GM19351 (cell line): ENCODE results near the gene ORC5.

ENCODE experiments used
- ATAC-seq: cut with Tn5 transposase; IDR thresholded peaks from one replicate; pipeline ENCODE4 v1.9.1; 2021; ENCODE audit warnings: mild to moderate bottlenecking, moderate library complexity; ENCODE audit not compliant: unreplicated experiment

ORC5 gene

DNA sequence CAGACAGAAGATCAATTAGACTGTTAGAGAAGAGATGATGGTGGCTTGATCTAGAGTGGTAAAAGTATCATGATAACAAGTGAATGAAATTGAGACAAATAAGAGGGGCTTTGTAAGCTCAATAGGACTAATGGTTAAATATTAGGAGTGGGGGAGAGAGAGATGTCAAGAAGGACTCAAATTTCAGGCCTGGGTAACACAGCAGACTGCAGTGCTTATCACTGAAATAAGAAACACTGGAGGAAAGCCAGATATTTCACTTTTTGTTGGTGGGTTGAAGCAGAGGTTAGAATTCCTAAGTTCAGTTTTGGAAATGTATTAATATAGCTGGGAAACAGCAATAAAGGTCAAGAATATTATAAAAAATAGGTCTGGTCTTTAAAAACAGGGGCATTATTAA lies 74.6 kb downstream of the ORC5 start:
- no peak for ATAC-seq

DNA sequence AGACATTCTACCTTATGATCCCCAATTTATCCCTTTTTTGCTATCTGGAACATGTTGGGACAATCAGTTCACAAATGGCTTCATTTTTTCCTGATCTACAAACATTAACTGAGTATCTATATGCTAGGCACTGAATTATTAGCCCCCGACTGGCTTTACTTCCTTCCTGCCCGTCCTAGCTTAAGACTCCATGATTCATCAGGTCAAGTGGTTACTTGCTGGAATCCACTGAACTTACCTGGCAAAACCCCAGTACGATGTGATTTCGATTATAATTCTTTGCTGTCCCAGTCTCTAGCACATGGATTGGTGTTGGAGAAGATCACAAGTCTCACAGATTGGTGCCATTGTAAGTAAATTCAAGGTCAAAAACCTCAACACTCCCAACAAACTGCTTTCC lies 77.1 kb downstream of the ORC5 start:
- no peak for ATAC-seq

DNA sequence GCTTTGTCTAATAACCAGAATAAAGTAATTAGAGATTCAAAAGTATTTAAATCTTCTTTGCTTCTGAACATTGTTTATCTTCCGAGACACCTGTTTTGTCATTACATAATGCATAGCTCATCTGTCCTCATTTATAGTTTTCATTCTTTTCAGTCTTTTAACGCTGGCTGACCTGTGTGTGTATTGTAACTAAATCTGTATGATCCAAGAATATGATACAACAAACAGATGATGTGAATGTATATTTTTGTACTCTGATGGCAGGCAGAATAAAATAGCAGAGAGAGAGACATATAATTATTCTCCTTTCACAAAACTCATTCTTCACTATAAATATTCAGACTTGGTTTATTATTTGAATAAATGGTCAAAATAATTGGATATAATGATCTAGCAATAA lies 80.6 kb downstream of the ORC5 start:
- no peak for ATAC-seq

DNA sequence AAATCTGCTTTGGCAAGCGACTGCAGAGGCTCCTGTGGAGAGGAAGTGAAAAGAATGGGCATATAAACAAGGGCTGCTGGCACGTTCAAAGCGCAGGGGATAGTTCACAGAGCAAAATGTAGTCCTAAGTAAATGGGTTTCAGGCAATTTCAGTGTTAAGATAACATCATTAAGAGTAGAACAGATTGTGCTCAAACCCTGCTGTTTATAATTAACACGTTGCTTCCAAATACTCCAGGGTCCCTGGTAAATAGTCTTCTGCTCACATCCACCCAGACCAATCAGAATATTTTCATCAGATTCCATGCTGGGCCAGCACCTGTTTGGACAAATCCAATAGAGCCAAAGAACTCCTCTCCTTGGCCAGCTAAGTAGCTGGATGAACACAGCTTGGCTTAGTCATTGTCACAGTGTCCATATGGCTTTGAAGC lies 81.4 kb downstream of the ORC5 start:
- ATAC-seq, result no peak

DNA sequence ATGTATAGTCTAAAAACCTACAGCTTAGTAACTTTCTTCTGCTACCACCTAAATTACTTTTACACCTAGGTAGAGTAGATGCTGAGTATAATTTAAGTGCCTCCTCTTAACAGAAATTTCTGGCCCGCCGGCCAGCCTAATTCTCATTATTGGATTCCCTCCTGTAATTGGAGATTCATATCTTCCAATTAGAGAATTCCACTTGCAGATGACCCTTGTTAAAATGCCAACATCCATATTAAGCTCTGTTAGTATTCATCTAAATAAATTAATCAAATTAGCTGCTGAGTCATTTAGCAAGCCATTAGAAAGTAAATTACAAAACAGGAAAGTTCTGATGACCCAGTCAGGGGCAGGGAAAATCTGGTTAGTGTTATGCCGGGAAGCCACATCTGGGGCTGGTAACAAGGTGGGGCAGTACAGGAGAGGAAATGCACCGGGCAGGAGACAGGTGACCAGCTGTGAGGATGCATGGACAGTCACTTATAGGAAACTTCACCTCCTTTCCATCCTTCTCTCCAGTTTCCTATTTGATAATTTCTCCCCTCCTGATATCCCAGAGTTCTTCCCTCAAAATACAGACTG lies 82.8 kb downstream of the ORC5 start:
- no peak for ATAC-seq

DNA sequence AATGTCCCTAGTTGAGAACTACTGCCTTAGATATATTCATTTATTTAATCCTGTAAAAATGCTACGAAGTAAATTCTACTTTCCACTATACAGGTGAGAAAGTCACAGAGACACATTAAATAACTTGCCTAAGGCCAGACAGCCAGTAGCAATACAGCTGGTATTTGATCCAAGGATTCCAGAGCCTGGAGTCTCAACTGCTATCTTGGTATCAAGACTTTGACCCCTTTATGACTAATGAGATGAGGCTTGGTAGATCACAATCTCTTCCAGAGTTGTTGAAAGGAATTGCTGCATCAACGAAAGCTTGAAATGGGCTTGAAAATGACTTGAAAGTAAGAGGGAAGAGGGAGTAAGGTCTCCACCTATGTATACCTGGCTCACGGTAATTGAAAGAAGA lies 83.3 kb downstream of the ORC5 start:
- no peak for ATAC-seq

DNA sequence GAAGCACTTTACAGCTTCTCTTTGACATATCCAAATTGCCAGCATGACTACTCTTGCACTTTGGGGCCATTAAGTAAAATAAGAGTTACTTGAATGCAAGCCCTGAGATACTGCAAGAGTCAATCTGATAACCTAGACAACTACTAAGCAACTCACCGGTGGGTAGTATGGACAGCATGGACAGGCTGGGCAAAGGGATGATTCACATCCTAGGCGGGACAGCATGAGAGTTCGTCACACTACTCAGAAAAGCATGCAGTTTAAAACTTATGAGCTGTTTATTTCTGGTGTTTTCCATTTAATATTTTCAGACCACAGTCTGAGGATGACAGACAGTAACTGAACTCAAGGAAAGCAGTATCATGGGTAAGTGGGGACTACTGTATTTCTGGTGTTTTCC lies 84.0 kb downstream of the ORC5 start:
- ATAC-seq, result no peak

DNA sequence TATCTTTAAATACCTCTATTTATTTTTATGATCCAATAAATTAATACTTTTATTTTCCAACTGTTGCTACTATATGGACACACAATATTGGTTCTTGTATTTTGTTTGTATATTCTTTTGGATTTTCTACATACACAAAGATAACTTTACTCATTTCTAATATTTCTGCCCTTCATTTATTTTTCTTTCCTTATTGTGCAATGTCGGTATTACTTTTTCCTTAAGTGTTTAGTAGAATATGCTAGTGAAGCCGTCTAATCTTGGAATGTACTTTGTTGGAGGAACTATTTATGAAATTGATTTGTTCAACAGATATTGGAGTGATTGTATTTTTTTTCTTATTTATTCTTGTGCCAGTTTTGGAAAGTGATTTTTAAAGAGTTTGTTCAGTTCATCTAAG lies 94.0 kb downstream of the ORC5 start:
- ATAC-seq, result no peak

DNA sequence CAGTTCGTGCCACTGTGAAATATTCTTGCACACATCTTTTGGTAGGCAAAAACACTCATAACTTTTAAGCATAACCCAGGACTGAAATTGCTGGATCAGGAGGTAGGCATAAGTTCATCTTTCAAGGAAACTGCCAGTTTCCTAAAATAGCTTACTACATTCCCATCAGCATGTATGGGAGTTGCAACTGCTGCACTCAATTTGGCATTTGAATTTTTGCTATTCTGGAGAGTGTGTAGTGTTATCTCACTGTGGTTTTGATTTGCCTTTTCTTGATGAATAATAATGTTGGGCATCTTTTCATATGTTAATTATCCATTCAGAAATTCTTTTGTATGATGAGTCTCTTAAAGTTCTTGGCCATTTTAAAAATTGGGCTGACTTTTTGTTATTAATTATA lies 95.2 kb downstream of the ORC5 start:
- no peak for ATAC-seq

DNA sequence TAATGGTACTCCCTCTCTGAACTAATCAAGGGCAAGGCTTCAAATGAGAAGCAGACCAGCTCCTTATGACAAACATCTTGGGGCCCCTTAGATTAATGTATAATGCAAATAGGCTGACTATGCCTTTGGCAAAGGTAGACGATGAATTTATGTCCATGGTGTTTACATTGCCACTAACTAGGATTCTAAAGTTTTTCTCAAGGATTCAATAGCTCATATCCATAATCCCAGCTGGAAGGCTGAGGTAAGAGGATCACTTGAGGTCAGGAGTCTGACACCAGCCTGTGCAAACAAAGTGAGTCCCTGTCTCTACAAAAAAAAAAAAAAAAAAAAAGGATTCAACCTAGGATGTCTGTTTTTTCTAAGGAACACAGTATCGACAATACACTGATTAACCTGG lies 96.5 kb downstream of the ORC5 start:
- ATAC-seq, result no peak

DNA sequence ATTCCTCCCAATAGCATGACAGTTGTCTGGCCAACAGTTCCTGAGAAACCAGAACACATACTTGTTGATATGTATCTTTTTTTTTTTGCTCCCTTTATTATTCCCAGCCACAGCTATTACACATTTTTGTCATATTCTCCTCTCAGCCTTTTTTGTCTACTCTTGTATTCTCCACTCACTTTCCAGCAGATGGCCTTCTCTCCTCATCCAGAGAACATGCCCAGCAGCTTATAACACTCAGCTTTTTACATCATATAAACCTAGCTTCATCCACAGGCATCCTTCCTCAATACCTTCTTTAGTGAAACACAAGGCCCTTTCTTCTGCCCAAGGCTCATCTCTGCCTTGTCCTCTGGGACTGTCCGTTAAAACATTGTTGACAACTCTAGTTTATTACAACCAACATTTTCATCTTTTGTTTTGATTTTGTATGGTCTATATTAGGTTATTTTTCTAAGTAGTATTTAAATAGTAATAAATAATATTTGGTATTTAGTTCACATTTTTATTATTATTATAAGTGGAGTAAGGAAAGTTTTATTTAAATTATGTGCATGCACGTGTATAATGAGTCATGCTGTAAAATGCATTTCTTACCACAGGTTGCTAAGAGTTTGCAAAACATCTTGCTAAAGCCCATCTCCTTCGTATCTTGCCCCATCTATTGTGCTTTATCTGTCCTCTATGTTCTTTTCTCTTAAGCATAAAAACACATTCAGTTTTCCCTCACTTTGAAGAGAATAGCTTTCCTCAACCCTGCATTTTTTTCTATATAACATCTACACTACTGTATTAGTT lies 101.5 kb downstream of the ORC5 start:
- ATAC-seq, result no peak

DNA sequence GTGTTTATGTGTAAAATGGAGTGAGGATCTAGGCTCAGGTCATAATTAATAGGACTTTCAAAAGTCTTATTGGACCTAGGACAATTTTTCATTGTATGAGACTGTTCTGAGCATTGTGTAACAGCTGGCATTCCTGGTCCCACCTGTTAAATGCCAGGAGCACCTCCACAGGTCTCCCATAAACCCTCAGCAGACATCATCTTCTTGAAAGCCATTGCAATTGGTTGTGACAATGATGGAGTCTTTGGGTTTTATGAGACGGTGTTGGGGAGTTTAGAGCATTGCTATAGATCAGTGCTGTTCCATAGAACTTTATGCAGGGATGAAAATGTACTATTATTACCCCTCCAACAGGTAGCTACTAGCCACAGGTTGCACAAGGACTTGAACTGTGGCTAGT lies 108.9 kb downstream of the ORC5 start:
- no peak for ATAC-seq

DNA sequence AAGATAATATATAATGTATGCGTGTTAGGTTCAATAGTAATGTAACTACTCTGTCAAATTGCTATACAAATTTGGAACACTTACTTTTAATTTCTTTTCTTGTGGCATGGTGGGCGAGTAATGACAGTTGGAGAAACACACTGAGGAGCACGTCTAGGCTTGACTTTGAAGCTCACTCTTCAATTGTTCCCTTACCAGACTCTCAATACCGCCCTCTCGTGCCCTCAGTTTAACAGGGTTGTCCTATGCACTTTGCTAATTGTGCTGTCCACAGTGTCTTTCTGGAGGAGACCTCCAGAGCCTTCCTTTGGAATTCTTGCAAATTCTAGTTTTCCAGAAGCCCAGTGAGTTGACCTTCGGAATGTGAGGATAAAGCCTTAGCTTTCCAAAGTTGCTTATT lies 111.1 kb downstream of the ORC5 start:
- peak; percentile 56 for ATAC-seq

DNA sequence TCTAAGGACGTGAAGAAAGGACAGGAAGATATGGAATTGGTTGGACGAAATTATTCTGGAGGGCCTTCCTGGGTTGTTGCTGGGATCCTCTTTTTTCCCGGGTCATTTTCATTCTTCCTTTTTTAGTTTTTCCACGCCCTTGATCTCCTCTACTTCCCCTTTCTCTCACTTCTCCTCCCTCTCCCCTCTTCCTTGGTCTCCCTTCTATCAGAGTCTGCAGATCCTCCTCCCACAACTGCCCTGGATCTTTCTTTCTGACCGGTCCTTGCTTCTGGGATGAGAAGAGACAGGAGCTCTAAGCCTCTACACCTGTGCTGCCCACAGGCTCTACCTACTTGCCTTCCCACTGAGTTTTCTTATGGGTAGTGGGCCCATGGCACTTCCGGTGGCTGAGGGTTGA lies 114.7 kb downstream of the ORC5 start:
- ATAC-seq, result no peak

DNA sequence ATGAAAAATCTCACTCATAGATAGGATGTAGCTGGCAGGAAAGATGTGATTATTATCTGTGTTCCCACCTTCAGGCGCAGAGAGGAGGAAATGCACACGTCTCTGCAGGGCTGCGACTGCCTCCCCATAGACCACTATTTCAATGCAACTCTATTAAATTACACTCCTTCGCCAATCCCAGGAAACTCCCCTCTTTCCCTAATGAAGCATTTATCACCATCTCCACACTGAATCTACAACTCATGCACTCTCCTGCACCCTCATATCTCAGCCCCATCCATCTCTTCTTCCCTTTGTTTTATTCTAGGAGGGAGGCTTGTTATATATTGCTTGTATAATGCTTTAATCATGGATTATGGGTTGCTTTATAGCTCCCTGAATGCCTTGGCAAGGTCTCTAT lies 116.6 kb downstream of the ORC5 start:
- ATAC-seq, result no peak

DNA sequence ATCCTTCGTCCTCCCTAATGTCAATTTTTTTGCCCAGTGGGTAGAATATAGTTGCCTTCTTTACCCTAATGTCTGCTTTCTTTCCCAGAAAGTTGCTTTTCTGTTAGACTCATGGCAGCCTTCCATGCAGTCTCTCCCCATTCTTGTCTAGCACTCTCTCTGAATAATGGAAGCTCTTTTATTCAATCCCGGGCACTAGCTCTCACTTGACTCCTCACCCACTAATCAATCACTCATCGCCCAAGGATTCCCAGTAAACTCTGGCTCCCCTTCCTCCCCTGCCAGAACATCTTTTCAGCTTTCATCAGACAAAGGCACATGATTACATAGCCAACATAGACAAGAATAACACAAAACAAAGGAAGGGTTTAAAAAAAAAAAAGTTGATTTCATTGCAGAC lies 118.2 kb downstream of the ORC5 start:
- no peak for ATAC-seq

DNA sequence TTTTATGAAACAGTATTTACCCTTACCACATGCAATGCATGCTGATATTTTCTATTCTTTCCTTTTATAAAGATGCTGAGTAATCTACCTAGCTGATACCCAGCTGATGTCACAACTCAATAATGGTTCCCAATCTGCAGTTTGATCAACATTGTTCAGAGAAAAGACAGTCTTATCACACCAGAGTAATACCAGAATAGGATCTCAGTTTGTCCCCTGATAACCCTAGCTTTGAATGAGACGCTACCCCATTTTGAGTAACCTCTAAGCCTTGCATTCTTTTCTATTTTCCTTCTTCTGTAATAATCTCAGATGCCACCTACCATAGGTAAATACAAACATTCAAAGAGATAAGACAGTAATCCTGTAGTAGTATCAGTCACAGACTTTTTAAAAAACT lies 118.8 kb downstream of the ORC5 start:
- ATAC-seq, result no peak
